ENCODE measurements around the gene SH3D21.
A peak's percentile ranks its signal among the peaks of the same experiment; 100 is the strongest.

Gene SH3D21

GRCh38 chr1:36306210-36306901 lies at the start of gene SH3D21:
SH3D21 (plus strand) TSS chr1:36306368; CDS start chr1:36306421, 53 bp downstream.
- DNase-seq (ENCODE audit: low read depth): peak; percentile 54

- DNase-seq (ENCODE audit: low read depth): no peak
Measured at GRCh38 chr1:36256558-36257374, 49.4 kb upstream of the SH3D21 start.

GRCh38 chr1:36257375-36257767 lies 48.8 kb upstream of the SH3D21 start:
- DNase-seq (ENCODE audit: low read depth): no peak

- DNase-seq (ENCODE audit: low read depth): no peak
Measured at GRCh38 chr1:36258960-36259344, 47.2 kb upstream of the SH3D21 start.

GRCh38 chr1:36268981-36269380 lies 37.2 kb upstream of the SH3D21 start:
- DNase-seq (ENCODE audit: low read depth): no peak

- DNase-seq (ENCODE audit: low read depth): no peak
Measured at GRCh38 chr1:36269408-36269838, 36.7 kb upstream of the SH3D21 start.

- no peak for DNase-seq (ENCODE audit: low read depth)
Measured at GRCh38 chr1:36273024-36273423, 33.1 kb upstream of the SH3D21 start.

GRCh38 chr1:36274201-36274600 lies 32.0 kb upstream of the SH3D21 start:
- no peak for DNase-seq (ENCODE audit: low read depth)

GRCh38 chr1:36276688-36277087 lies 29.5 kb upstream of the SH3D21 start:
- no peak for DNase-seq (ENCODE audit: low read depth)

- no peak for DNase-seq (ENCODE audit: low read depth)
Measured at GRCh38 chr1:36279110-36279788, 26.9 kb upstream of the SH3D21 start.

GRCh38 chr1:36279789-36280296 lies 26.3 kb upstream of the SH3D21 start:
- no peak for DNase-seq (ENCODE audit: low read depth)

GRCh38 chr1:36284061-36284460 lies 22.1 kb upstream of the SH3D21 start:
- DNase-seq (ENCODE audit: low read depth): no peak

- DNase-seq (ENCODE audit: low read depth): no peak
Measured at GRCh38 chr1:36284517-36284916, 21.7 kb upstream of the SH3D21 start.

- DNase-seq (ENCODE audit: low read depth): peak; percentile 89
Measured at GRCh38 chr1:36285443-36286101, 20.6 kb upstream of the SH3D21 start.

GRCh38 chr1:36286802-36287201 lies 19.4 kb upstream of the SH3D21 start:
- DNase-seq (ENCODE audit: low read depth): no peak

- no peak for DNase-seq (ENCODE audit: low read depth)
Measured at GRCh38 chr1:36287595-36287994, 18.6 kb upstream of the SH3D21 start.

GRCh38 chr1:36295390-36295789 lies 10.8 kb upstream of the SH3D21 start:
- DNase-seq (ENCODE audit: low read depth): no peak

- no peak for DNase-seq (ENCODE audit: low read depth)
Measured at GRCh38 chr1:36297062-36297461, 9.1 kb upstream of the SH3D21 start.

- DNase-seq (ENCODE audit: low read depth): no peak
Measured at GRCh38 chr1:36298640-36299039, 7.5 kb upstream of the SH3D21 start.

GRCh38 chr1:36300526-36300925 lies 5.6 kb upstream of the SH3D21 start:
- peak; percentile 72 for DNase-seq (ENCODE audit: low read depth)

- no peak for DNase-seq (ENCODE audit: low read depth)
Measured at GRCh38 chr1:36301220-36301619, 4.9 kb upstream of the SH3D21 start.

GRCh38 chr1:36303244-36303643 lies 2.9 kb upstream of the SH3D21 start:
- no peak for DNase-seq (ENCODE audit: low read depth)
